Bronchial smooth muscle cell (primary cell): ENCODE results near the gene CAPN5. TPM values are rescaled to one million over a fixed set of nuclear protein-coding genes. Genes with fewer than 3 reads are reported as not detected.

ENCODE experiments used
- total RNA-seq: library from RNA; depleted of rRNA; stranded (reverse); fragments of >200 nt; gene quantifications from 2 replicates; pipeline ENCODE4 v1.2.1, GENCODE V29; 2014

Gene CAPN5
- 26.0 and 30.4 TPM in 2 replicates for total RNA-seq

GRCh38 chr11:77066229-77067042 is at the start of gene CAPN5:
Gene CAPN5, plus strand, starts transcription at chr11:77066971. Its CDS starts 17,916 bp downstream, at chr11:77084887.

GRCh38 chr11:77102246-77103210 is 35.8 kb downstream of the CAPN5 start, which contains the start of gene OMP:
Gene OMP, plus strand, starts transcription at chr11:77102840. Its CDS starts 0 bp downstream, at chr11:77102840.

GRCh38 chr11:77127920-77128691 is 61.3 kb downstream of the CAPN5 start, which contains the start of gene MYO7A:
Gene MYO7A, plus strand, starts transcription at chr11:77128246. Its CDS starts 2,389 bp downstream, at chr11:77130635.

Other genes starting within 250 kb of the CAPN5 start
- 3.9 and 8.3 TPM in 2 replicates for gene ACER3, start 206.1 kb upstream of the CAPN5 start, total RNA-seq
- gene B3GNT6, start 32.6 kb upstream of the CAPN5 start, total RNA-seq = not detected in 2 replicates
- 0.79 and 1.1 TPM in 2 replicates for gene OMP, start 35.9 kb downstream of the CAPN5 start, total RNA-seq
- under 0.01 and 0.09 TPM in 2 replicates for gene MYO7A, start 61.3 kb downstream of the CAPN5 start, total RNA-seq
- not detected in 2 replicates for gene GDPD4, start 234.7 kb downstream of the CAPN5 start, total RNA-seq